NK-92 (cell line): ENCODE results near the gene CDR2L.
"Not testable (repeated sequence)": the region's sequence is repeated elsewhere in the genome, so short reads cannot be mapped to it uniquely, and the experiment has no call there.

Experiments used
- DNase-seq: peaks from one replicate; lab custom pipeline; 2025; ENCODE audit not compliant: unreplicated experiment; lab: John Stamatoyannopoulos, UW

The CDR2L gene

GRCh38 chr17:74959826-74960515 lies 27.5 kb upstream of the CDR2L start:
- DNase-seq, result no peak

- DNase-seq, result no peak
Observed at GRCh38 chr17:74960570-74961342, 26.7 kb upstream of the CDR2L start.

GRCh38 chr17:74961657-74962350 lies 25.6 kb upstream of the CDR2L start:
- DNase-seq, result no peak

GRCh38 chr17:74962622-74963394 lies 24.6 kb upstream of the CDR2L start:
- DNase-seq, result no peak

GRCh38 chr17:74963656-74964055 lies 23.8 kb upstream of the CDR2L start:
- DNase-seq, result no peak

- no peak for DNase-seq
Observed at GRCh38 chr17:74964246-74964761, 23.1 kb upstream of the CDR2L start.

- DNase-seq, result no peak
Observed at GRCh38 chr17:74964988-74965622, 22.3 kb upstream of the CDR2L start.

GRCh38 chr17:74968361-74968780 lies 19.1 kb upstream of the CDR2L start:
- no peak for DNase-seq

- not testable (repeated sequence) for DNase-seq
Observed at GRCh38 chr17:74969501-74969900, 17.9 kb upstream of the CDR2L start.

- no peak for DNase-seq
Observed at GRCh38 chr17:74970395-74970794, 17.0 kb upstream of the CDR2L start.

- no peak for DNase-seq
Observed at GRCh38 chr17:74971069-74971841, 16.2 kb upstream of the CDR2L start.

GRCh38 chr17:74971842-74972106 lies 15.7 kb upstream of the CDR2L start:
- no peak for DNase-seq

GRCh38 chr17:74972107-74972972 lies 15.1 kb upstream of the CDR2L start, which contains the start of gene HID1:
Gene HID1 (minus strand): TSS chr17:74972759. CDS start chr17:74972656, 103 bp downstream.
- no peak for DNase-seq

GRCh38 chr17:74972973-74973328 lies 14.5 kb upstream of the CDR2L start:
- DNase-seq, result no peak

GRCh38 chr17:74975943-74976342 lies 11.5 kb upstream of the CDR2L start:
- DNase-seq, result no peak

- DNase-seq, result no peak
Observed at GRCh38 chr17:74977802-74978201, 9.6 kb upstream of the CDR2L start.

- no peak for DNase-seq
Observed at GRCh38 chr17:74978240-74978639, 9.2 kb upstream of the CDR2L start.

- no peak for DNase-seq
Observed at GRCh38 chr17:74979408-74980146, 7.9 kb upstream of the CDR2L start.
